HG03045 (cell line): Measurements from ENCODE around the gene PAIP2.

Source experiments
- ATAC-seq: cut with Tn5 transposase; IDR thresholded peaks from one replicate; pipeline ENCODE4 v1.9.1; 2021; ENCODE audit warnings: mild to moderate bottlenecking, moderate library complexity; ENCODE audit not compliant: unreplicated experiment

PAIP2 gene

GRCh38 chr5:139391570-139392323 is 50.1 kb downstream of the PAIP2 start:
- peak; percentile 2 for ATAC-seq

GRCh38 chr5:139392324-139392677 is 50.6 kb downstream of the PAIP2 start:
- ATAC-seq: no peak

DNA sequence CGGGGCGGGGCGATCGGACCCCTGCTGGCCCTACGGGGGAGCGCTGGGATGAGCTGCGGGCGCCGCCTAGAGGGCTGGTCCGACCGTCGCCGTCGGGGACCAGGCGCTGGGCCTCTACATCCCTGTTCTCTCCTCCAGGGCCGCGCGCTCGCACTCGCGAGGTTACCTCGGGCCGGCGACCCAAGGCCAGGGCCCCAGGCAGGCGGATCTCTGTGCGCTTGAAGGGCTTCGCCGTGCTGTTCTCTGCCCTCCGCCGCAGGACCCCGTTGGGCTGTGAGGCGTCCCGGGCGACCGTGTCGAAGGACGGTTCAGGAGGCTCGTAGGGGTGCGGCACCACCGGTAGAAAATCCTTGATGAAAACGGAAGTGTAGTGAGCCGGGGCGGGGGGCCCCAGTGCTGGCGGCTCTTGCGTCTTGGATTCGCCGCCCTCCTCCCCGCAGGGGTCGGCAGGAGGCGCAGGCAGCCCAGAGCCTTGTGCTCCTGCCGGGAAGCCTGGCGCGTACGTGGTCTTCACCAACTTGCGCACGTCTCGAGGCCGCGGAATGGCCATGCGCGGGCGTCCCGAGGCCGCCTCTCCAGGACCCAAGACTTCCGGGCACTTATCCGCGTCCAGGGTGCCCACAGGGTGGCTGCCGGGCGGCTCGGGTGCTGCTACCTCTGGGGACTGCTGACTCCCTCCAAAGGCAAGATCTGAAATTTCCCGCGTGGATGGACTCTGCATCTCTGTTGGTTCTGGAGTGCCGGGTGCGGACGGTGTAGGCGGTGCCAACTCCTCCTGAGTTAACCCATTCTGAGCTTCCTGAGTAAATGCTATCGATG is 51.2 kb downstream of the PAIP2 start:
- peak; percentile 52 for ATAC-seq

GRCh38 chr5:139393497-139394122 is 52.0 kb downstream of the PAIP2 start:
- ATAC-seq: no peak

- no peak for ATAC-seq
Observed at GRCh38 chr5:139394123-139394653, 52.5 kb downstream of the PAIP2 start.

- ATAC-seq: no peak
Observed at GRCh38 chr5:139394654-139395566, 53.3 kb downstream of the PAIP2 start, which contains the start of gene PROB1. Gene PROB1 (minus strand): TSS chr5:139395104. CDS start chr5:139395081, 23 bp downstream.

GRCh38 chr5:139395844-139396640 is 54.4 kb downstream of the PAIP2 start:
- no peak for ATAC-seq

DNA sequence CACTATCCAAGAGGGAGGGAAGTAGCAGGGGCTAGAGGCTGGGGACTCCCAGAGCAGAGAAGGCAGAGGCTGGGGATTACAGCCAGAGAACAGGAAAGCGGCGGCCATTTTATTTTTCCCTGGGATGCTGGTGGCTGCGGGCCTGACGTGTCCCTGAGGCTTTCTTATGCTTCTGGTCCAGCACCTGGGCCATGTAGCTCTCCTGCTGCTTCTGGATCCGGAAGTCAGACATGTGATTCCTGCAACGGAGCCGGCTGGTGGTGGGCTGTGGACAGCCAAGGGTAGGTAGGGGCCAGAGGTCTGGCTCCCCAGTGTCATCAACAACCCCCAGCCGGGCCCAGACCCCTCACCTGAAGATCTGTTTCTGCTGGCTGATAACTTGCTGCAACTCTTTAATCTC is 55.0 kb downstream of the PAIP2 start:
- no peak for ATAC-seq

GRCh38 chr5:139397921-139398320 is 56.3 kb downstream of the PAIP2 start:
- ATAC-seq: no peak

DNA sequence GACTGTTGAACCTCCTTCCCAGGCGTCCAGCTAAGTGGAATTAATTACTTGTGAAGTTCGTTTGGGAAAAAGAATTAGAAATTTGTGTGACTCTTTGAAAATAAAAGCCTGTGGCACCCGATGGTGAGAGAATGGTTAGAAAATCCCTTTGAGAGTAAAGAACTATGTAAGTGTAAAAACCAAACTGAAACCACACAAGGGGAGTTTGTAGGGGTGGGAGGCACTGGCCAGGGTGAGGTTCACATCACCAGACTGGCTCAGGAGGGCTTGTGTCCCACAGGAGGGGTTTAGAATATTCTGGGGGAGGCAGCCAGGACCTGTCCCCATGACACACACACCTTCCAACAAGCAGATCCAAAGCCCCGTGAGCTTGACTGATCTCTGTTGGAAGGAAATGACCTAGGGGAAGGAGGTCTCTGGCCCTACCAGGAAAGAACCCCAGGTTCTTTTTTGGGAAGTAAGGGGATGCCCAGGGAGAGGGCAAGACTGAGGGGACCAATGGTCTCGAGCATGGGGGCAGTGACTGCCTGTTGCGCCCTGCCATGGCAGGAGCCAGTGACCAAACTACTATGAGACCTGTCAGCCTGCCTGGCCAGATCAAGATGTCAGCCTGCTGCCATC is 58.0 kb downstream of the PAIP2 start:
- ATAC-seq: peak; percentile 23

DNA sequence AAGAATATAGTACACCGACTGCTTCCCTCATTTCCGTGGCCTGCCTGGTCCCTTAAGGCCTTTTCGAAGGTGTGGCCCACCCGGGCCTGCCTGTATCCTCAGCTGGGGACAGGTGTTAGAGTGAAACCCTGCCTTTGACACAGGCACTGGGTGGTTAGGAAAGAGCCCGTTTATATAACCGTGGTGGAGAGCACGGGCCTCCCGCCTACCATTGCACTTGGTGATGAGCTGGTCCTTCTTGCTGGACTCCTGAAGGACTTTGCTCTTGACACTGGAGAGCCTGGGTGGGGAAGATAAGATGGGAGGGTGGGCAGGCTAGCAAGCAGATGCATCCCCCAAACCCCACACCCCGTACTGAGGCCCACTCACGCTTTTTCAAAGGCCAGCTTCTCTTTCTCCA is 59.9 kb downstream of the PAIP2 start:
- no peak for ATAC-seq

DNA sequence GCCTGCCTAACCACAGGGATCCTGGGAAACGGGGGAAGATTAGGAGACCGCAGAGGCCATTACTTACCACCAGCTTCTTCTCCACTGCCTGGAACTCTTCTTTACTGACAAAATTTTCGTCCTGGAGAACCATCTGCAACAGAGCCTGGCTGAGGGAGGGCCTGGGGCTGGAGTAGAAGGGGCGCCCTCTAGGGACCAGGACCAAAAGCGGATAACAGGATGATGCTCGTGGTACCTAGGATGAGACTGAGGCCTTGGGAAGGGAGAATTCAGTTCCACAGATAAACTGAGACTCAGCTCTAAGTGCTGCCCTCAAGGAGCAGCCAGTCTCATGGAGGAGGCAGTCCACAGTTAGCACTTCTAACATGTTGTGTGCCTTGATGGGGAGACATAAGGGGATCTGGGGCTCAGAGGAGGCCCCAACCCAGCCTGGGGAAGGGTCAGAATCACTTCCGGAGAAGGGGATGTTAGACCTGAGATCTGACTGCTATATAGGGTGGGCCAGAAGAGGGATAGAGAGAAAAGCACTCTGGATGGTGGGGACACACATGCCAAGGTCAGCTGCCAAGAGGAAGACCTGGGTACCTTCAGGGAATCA is 61.0 kb downstream of the PAIP2 start:
- no peak for ATAC-seq

DNA sequence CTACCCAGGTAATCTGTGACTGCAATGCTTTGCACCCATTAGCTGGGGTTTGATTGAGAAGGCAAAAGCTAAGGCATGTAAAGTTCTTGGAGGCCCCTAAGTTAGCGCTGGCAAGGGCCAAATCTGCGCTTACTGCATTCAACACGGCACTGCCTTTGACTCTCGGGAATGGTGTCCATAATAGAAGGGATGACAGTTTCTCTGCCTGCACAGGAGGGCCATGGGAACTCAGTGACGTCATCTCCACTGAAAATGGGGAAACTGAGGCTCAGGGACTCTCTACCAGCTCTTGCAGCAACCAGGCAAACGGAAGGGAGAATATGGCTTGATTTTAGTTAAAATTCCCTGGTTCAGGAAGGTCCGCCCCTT is 61.7 kb downstream of the PAIP2 start:
- no peak for ATAC-seq

DNA sequence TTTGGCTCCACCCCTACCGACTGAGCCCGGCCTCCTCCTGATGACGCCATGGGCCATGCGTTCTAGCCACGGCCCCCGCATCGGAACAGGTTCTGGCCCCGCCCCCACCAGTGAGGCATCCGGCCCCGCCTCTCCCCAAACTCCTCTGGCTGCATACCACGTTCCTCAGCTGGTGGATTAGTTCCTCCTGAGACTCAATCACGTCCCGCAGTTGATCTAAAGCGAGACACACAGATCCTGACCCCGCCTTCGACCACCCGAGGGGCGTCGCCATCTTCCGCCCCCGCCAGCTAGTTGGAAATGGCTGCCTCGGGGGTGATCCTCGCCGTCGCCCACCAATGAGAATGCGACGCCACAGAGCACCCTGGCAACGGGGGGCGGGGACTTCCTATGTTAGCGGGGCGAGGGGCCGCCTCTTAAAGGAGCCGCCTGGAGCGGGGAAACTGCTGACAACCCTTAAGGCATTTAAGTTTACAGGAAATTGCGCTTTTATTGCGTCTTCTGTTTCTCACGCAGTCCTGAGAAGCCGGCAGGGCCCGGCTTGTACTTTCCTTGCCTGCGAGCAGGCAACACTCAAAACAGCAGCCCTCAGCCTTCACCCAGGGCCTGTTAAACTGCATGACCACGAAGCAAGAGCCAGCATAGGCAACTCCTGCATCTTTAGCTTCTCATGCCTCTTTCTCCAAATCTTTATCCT is 62.3 kb downstream of the PAIP2 start, which contains the start of gene SPATA24:
TSS of gene SPATA24 (minus strand) at position 303 of the 697 bp plus-strand sequence. CDS start at position 274, 29 bp downstream.
- ATAC-seq: peak; percentile 78

- ATAC-seq: no peak
Observed at GRCh38 chr5:139404484-139404840, 62.8 kb downstream of the PAIP2 start.

DNA sequence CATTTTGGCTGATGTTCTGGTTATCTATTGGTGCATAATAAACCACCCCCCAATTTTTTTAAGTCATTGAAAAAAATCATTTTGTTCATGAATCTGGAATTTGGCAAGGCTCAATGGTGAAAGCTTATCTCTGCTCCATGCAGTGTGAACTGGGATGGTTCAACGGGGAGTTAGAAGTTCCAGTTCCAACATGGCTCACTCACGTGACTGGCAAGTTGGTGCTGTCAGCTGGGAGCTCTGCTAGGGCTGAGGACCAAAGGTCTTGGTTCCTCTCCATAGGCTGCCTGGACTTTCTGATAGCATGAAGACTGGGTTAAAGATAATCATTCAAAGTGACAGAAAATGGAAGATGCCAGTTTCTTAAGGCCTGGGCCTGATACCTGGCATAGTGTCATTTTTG is 65.3 kb downstream of the PAIP2 start:
- ATAC-seq: no peak

DNA sequence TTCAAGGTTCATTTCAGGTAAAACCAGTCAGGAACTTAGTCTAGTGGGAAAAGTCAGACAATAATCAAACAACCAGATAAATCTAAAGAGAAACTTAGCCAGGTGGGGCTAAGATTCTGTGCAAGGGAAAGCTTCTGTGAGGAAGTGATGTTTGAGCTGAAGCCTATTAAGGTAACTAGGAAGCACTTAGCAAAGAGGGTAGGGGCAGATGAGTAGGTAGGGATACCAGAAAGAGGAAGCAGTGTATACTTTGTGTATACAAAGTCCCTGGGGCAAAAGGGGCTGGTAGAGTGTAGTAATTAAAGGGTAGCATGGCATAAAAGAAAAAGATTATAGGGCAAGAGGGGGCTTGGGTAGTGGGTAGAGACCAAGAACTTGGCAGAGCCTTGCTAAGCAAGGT is 65.9 kb downstream of the PAIP2 start:
- ATAC-seq: no peak

DNA sequence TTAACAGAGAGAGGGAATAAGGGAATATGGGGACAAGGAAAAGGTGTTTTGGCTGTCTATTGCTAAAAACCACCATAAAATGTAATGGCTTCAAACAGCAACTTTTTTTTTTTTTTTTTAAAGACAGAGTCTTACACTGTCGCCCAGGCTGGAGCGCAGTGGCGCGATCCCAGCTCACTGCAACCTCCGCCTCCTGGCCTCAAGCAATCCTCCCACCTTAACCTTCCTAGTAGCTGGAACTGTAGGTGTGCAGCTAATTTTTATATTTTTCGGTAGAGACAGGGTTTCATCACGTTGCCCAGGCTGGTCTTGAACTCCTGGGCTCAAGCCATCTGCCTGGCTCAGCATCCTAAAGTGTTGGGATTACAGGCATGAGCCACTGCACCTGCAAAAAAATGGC is 66.5 kb downstream of the PAIP2 start:
- no peak for ATAC-seq
